ENCODE measurements around the gene PRKAB1. TPM values are rescaled to one million over a fixed set of nuclear protein-coding genes. Genes with fewer than 3 reads are reported as not detected.

The PRKAB1 gene
- total and polyA plus RNA-seq, 12 donors, result 21.5 to 75.8 (median 30.8) TPM

DNA sequence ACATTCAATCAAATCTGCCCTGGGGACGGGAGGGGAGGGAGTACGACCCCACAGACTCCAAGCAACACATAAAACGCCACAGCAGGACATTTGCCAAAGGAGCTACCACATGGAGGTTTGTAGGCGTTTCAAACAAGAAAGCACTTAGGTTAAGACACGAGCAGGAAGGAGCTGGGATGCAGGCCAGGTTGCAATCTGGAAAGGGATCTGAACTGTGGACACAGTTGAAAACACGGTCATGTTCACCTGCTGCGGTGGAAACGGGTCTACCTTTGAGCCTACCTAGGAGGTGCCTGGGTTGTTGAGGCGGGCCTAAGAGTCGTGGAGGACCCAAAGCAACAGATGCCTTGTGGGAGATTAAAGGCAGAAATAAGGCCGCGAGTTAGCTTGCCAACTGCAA is 18.4 kb downstream of the PRKAB1 start:
- no peak overlapping the region for H3K4me3 ChIP-seq
- no peaks in the 10 kb centered on the region for H3K9me3 ChIP-seq (replicated peaks in 1 of 3)
- H3K27me3 ChIP-seq, result no peaks in the 10 kb centered on the region
- H3K27ac ChIP-seq, result no peak overlapping the region
- WGBS, 4 donors, result 83 to 91% (median 87%) methylated on average over 11 to 12 of the region's 12 CpGs
- intact Hi-C loops (cut with DNase I), result no loop called here
- DNase-seq, result peak in 1 of 7 donors; percentile 55
- H3K36me3 ChIP-seq (replicated peaks in 1 of 2), result peaks cover 0 to 11% of the 10 kb centered on the region in 2 donors
- no peak for TF ChIP-seq POLR2A (IDR thresholded peaks at IDR 0.05)
- TF ChIP-seq, protein P1, sequence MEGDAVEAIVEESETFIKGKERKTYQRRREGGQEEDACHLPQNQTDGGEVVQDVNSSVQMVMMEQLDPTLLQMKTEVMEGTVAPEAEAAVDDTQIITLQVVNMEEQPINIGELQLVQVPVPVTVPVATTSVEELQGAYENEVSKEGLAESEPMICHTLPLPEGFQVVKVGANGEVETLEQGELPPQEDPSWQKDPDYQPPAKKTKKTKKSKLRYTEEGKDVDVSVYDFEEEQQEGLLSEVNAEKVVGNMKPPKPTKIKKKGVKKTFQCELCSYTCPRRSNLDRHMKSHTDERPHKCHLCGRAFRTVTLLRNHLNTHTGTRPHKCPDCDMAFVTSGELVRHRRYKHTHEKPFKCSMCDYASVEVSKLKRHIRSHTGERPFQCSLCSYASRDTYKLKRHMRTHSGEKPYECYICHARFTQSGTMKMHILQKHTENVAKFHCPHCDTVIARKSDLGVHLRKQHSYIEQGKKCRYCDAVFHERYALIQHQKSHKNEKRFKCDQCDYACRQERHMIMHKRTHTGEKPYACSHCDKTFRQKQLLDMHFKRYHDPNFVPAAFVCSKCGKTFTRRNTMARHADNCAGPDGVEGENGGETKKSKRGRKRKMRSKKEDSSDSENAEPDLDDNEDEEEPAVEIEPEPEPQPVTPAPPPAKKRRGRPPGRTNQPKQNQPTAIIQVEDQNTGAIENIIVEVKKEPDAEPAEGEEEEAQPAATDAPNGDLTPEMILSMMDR (IDR thresholded peaks at IDR 0.05), result no peak
- peaks cover 10 to 37% of the 10 kb centered on the region in 2 donors for H3K4me1 ChIP-seq (replicated peaks in 1 of 2)

DNA sequence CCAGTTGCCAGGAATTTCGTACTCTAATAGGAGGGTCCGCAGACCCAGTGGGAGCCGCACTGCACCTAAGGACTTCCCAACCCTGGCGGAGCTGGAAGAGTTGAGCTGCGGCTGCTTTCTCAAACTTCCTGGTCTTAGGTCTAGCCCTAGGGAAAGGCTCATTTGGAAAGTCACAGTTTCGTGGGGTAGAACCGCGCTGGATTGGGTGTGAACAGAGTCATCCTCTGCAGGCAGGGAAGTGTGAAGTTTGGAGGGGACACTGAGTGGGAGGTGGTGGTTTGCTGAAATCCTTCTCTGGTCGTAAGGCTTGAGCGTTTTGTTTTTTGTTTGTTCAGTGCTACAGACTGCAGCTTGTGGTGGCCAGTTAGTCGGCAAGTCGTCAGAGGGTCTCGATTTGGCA is 18.8 kb downstream of the PRKAB1 start:
- no peak overlapping the region for H3K4me3 ChIP-seq
- TF ChIP-seq POLR2A (IDR thresholded peaks at IDR 0.05), result no peak
- TF ChIP-seq, protein P1 (IDR thresholded peaks at IDR 0.05), result no peak
- no peaks in the 10 kb centered on the region for H3K27me3 ChIP-seq
- peaks cover 10 to 39% of the 10 kb centered on the region in 2 donors for H3K4me1 ChIP-seq (replicated peaks in 1 of 2)
- 88 to 92% (median 91%) methylated on average over 13 of the region's 13 CpGs for WGBS, 4 donors
- DNase-seq, result no peak
- peaks cover 0 to 7% of the 10 kb centered on the region in 2 donors for H3K36me3 ChIP-seq (replicated peaks in 1 of 2)
- no peak overlapping the region for H3K27ac ChIP-seq
- intact Hi-C loops (cut with DNase I), result no loop called here
- no peaks in the 10 kb centered on the region for H3K9me3 ChIP-seq (replicated peaks in 1 of 3)

DNA sequence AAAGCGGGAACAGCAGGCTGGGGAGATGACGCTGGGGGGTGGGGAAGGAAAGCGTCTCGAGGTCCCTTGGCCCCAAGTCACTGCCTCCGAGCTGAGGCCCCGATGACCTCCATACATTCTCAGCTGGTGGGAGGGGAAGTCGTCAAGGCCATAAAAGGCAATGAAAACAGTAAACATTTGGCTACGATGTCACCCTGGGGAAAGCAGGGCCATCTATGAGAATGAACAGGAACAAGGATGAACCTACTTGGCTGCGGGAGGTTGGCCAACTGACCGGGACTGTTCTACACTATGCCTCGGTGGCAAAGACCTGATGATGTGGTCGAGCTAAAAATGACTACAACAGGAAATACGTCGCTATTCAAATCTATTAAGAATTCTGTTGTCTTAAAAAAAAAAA is 19.5 kb downstream of the PRKAB1 start:
- TF ChIP-seq, protein P1 (IDR thresholded peaks at IDR 0.05), result no peak
- TF ChIP-seq POLR2A (IDR thresholded peaks at IDR 0.05), result no peak
- WGBS, 4 donors, result 67 to 72% (median 68%) methylated on average over 13 to 14 of the region's 14 CpGs
- Histone ChIP-seq H3K27me3 (no peaks in the 10 kb centered on the region), H3K4me3 (no peak overlapping the region), H3K36me3 (replicated peaks in 1 of 2) (peaks cover 0 to 4% of the 10 kb centered on the region in 2 donors), H3K27ac (no peak overlapping the region), H3K4me1 (replicated peaks in 1 of 2) (peaks cover 7 to 39% of the 10 kb centered on the region in 2 donors), H3K9me3 (replicated peaks in 1 of 3) (no peaks in the 10 kb centered on the region)
- peak in 1 of 7 donors; percentile 62 for DNase-seq
- intact Hi-C loops (cut with DNase I), result no loop called here

DNA sequence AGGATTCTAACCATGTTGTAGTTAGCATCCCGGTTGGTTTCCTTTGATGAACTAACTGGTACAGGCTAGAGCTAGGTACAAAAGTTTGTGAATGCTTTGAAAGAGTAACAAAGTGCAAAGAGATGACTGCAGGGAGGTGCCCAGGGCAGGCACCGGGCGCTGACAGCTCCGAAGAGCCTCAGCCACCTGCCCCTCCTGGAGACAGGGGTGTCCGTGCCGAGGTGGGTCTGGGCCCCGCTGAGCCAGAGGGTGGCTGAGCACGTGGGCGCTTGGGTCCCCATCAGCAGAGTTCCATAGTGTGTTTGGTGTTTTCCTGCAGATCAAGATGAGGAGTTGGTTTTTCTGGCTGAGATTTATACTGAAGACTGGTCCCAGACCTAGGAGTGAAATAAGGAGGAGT is 19.9 kb downstream of the PRKAB1 start:
- WGBS, 4 donors, result 90 to 96% (median 93%) methylated on average over 7 to 9 of the region's 9 CpGs
- DNase-seq, result no peak
- Histone ChIP-seq H3K36me3 (replicated peaks in 1 of 2) (peaks cover 0 to 4% of the 10 kb centered on the region in 2 donors), H3K4me1 (replicated peaks in 1 of 2) (peaks cover 10 to 39% of the 10 kb centered on the region in 2 donors), H3K4me3 (no peak overlapping the region), H3K27ac (no peak overlapping the region), H3K27me3 (no peaks in the 10 kb centered on the region), H3K9me3 (replicated peaks in 1 of 3) (no peaks in the 10 kb centered on the region)
- intact Hi-C loops (cut with DNase I), result no loop called here
- no peak for TF ChIP-seq POLR2A (IDR thresholded peaks at IDR 0.05)
- TF ChIP-seq, protein P1 (IDR thresholded peaks at IDR 0.05), result no peak

Measured in adrenal gland (tissue), 12 donors.